GM19455 (cell line): ENCODE results near the gene ZNF528.

Source experiments
- ATAC-seq: cut with Tn5 transposase; IDR thresholded peaks from one replicate; pipeline ENCODE4 v1.9.1; 2021; ENCODE audit not compliant: unreplicated experiment

Gene ZNF528

DNA sequence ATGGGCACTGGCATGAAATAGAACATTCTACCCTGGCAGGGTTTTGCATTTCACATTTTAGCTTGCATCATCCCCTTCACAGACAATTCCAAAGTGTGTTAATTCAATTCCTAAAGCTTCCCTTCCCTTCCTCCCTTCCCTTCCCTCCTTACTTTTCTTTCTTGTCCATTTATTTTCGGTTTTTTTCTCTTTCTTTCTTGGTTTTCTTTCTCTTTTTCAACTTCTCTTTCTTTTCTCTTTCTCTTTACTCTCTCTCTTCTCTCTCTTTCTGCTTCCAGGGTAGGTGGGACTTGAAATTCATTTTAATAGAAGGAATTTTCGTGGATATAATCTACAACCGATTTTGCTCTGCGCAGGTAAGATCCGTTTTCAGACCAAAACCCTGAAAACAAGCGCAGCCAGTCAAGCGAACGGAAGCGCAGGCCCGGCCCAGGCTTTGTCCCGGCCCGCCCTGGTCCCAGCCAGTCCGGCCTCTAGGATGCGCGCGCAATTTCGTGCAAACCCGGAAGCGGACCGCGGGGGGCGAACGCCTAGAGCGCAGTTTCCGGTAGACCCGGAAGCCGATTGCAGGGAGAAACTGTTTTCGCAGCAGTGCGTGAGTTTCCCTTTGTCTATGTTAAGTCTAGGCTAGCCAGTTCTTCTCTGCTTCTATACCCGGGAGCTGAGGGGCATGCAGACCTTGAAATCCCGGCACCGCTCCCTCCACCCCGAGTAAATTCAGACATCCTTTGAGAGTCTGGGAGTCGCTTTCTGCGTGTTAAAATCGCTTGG, at the start of gene ZNF528:
TSS of gene ZNF528 (plus strand) at position 540 of the 771 bp plus-strand sequence. CDS start 4,165 bp downstream, outside the sequence.
- ATAC-seq: no peak

DNA sequence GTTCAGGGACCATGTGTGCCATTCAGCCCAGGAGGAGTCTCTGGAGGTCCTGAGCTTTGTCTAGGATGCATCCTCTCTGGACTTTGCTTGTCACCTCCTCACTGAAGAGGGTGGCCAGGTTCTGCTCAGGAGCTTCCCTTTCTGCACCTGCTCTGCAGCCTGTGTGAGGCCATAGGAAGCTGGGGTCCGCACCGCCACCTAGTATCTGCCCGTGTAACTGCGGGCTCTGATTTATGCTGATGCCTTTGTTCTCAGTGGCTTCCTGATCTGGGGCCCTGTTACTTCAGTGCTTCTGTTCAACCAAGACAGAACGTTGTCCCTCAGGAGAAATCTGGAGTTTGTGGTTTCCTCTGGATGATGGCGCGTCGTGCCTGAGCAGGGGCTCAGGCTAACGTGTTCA, 46.1 kb upstream of the ZNF528 start:
- ATAC-seq: no peak

DNA sequence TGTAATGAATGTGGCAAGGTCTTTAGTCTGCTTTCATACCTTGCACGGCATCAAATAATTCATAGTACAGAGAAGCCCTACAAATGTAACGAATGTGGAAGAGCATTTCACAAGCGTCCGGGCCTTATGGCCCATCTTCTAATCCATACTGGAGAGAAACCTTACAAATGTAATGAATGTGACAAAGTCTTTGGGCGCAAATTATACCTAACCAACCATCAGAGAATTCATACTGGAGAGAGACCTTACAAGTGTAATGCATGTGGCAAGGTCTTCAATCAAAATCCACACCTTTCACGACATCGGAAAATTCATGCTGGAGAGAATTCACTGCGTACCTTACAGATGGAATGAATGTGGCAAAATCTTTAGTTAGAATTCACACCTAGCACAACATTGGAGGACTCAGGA, 31.2 kb upstream of the ZNF528 start:
- no peak for ATAC-seq

DNA sequence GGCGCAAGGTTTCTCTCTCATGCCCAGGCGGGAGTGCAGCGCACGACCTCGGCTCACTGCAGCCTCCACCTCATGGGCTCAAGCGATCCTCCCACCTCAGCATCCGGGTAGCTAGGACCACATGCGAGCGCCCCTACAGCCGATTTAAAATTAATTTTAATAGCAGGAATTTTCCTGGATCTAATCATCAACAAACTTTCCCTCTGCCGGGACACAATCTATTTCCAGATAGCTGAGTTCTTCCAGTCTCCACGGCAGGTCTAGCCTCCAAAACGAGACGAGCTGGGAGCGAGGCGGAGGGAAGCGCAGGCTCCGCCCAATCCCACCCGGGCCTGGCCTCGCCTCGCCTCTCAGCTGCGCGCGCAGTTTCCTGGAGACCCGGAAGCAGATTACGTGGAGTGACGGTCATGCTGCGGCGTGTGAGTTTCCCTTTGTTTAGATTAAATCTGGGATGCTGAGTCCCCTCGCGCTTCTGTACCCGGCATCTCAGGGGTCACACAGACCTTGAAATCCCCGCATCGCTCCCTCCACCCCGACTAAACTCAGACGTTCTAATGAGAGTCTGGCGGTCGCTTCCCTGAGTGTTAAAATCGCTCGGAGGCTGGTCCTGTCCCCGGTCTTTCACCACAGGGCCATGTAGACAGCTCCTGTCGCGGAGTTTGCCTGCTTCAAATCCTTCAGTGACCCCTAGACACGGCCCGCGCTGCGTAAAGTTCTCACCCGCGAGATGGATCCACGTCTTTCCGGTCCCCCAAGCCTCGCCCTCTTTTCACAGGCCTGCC, 27.9 kb upstream of the ZNF528 start, which contains the start of gene ZNF880:
TSS of gene ZNF880 (plus strand) at position 365 of the 782 bp plus-strand sequence. CDS start at position 408, 43 bp downstream.
- ATAC-seq: no peak

DNA sequence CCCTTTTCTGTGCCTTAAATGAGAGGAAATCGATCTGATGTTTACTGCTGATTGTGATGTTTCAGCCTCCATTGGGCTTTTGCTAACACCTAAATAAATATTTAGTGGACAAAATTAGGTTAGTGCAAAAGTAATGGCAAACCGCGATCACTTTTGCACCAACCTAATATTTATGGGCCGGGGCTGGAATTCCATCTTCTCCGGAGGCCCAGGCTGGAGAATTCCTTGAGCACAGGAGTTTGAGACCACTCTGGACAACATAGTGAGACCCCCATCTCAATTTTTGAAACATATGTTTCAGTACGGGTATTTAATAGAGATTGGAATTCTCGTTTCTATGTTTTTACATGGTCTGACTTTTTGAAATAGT, 27.3 kb upstream of the ZNF528 start:
- no peak for ATAC-seq

DNA sequence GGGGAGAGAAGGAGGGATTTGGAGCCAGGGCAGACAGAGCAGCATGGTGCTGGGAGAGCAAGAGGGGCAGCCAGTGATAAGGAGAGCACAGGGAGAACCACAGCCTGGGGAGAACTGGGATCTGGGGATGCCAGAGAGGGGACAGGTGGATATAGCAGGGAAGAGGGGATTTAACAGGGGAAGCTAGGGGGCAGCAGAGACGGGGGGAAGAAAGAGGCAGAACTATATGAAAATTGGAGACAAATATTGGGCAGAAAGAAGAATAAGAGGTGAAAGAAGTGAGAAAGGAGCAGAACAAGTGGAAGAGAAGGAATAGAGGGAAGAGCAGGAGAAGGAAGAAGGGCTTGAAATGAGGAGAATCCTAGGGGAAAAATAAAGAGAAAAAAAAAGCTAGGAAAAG, 6.5 kb upstream of the ZNF528 start:
- no peak for ATAC-seq

DNA sequence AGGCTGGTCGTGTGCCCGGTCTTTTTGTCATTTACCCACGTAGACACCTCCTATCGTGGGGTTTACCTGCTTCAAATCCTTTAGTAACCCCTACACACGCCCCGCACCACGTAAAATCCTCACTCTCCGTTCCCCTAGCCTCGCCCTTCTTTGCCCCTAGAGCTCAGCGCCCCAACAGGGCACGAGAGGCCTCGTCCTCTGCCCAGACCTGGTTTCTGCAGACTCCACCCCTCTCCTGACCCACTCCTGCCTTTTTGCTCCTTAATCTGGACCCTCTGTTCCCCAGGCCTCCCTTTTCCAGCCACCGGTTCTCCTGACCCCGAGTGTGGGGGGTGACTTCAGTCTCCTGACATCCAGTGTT, 412 bp downstream of the ZNF528 start:
- ATAC-seq: no peak

DNA sequence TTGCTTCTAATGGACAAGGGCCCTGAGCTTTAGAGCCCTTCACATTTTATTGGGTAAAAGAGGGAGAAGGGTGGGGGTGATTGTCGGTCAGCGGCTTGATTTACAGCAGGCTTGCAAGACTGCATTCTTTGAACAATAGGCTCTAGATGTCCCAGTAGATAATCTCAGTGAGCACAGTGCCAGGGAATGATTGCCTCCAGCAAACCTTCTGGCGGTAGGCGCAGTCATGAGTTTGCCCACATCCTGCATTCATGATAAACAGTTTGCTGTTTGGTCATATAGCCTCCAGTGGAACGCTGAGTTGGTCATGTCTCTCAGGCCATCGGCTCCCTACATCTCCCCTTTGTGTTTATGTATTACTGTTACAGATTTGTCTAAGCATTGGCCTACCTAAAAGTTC, 12.6 kb downstream of the ZNF528 start:
- ATAC-seq: no peak

DNA sequence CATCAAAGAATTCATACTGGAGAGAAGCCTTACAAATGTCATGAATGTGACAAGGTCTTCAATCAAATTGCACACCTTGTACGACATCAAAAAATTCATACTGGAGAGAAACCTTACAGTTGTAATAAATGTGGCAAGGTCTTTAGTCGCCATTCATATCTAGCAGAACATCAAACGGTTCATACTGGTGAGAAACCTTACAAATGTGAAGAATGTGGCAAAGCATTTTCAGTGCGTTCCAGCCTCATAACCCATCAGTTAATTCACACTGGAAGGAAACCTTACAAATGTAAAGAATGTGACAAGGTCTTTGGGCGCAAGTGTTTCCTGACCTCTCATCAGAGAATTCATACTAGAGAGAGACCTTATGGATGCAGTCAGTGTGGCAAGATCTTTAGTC, 18.1 kb downstream of the ZNF528 start:
- ATAC-seq: no peak

DNA sequence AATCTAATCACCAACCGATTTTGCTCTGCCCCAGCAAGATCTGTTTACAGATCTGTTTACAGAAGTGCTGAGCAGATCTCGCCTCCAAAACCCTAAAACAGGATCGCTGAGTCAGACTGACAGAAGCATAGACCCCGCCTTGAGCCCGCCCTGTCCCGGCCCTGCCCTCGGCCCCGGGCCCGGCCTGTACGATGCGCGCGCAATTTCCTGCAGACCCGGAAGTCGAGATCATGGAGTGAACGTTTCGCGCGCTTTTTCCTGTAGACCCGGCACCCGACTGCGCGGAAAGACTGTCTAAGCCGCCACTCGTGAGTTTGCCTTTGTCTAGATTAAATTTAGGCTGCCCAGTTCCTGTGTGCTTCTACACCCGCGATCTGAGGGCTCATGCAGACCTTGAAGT, 31.3 kb downstream of the ZNF528 start, which contains the start of gene ZNF534:
TSS of gene ZNF534 (plus strand) at position 212 of the 400 bp plus-strand sequence. CDS start 2,327 bp downstream, outside the sequence.
- ATAC-seq: no peak

DNA sequence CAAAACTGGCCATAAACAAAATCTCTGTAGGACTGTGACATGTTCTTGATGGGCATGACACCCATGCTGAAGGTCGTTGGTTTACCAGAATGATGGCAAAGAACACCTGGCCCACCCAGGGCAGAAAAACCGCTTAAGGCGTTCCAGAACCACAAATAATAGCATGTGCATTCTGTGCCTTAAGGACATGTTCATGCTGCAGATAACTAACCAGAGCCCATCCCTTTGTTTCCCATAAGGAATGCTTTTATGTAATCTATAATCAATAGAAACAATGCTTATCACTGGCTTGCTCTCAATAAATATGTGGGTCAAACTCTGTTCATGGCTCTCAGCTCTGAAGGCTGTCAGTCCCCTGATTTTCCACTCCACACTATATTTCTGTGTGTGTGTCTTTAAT, 44.5 kb downstream of the ZNF528 start:
- no peak for ATAC-seq

DNA sequence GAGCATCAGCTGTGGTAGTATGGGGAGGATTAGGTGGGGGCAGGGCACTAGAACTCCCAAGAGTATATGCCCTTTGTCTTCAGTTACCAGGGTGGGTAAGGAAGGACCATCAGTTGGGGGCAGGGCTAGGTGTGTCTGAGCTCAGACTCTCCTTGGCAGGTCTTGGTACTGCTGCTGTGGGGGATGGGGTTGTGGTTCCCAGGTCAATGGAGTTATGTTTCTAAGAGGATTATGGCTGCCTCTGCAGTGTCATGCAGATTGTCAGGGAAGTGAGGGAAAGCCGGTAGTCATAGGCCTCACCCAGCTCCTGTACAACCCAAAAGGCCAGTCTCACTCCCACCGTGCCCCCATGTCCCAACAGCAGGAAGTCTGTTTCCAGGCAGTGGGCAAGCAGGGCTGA, 46.9 kb downstream of the ZNF528 start:
- ATAC-seq: no peak

DNA sequence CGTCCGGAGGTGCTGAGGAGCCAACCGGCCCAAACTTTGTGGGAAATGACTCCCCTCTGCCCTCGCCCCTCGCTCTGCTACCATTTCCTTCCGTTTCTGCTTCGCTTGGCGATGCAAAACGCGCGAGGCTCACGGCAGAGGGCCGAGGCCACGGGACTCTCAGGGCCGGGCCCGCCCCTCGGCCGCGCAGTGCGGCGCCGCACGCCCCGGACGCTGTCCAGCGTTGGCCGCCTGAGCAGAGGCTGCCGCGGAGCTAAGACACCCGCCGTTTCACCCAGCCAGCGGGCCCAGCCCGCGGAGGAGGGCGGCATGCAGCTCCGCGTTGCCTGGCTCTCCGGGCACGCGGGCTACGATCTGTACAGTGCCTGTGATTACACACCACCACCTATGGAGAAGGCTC, 53.6 kb downstream of the ZNF528 start:
- no peak for ATAC-seq

DNA sequence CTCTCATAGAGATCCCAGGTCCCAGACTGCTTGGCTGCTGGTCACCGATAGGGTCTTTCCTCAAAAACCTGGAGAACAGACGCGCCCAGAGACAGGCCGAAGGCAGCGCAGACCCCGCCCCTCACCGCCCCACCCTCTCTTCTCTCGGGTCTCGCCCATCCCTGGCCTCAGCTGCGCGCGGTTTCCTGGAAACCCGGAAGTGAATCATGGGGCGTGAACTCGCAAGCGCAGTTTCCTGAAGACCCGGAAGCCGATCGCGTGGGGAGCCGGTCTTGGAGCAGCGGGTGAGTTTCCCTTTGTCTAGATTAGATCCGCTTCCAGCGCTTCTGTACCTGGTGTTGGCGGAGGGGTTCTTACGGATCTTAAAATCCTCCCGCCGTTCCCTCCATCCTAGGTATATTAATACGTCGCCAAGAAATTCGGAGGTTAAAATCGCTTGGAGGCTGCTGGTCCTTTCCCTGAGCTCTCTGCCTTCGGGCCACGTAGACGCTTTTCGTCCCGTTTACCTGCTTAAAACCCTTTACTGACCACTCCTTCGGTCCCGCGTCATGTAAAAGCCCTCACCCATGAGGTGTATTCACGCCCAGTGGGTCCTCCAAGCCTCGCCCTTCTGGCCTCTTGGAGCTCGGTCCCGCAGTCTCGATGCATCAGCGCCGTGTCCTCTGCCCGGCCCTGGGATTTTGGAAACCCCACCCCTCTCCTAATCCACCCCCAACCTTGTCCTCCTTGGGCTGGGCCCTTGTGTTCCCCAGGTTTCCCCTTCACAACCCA, 55.9 kb downstream of the ZNF528 start, which contains the start of gene ZNF578:
TSS of gene ZNF578 (plus strand) at position 230 of the 771 bp plus-strand sequence. CDS start 48,293 bp downstream, outside the sequence.
- ATAC-seq: no peak

DNA sequence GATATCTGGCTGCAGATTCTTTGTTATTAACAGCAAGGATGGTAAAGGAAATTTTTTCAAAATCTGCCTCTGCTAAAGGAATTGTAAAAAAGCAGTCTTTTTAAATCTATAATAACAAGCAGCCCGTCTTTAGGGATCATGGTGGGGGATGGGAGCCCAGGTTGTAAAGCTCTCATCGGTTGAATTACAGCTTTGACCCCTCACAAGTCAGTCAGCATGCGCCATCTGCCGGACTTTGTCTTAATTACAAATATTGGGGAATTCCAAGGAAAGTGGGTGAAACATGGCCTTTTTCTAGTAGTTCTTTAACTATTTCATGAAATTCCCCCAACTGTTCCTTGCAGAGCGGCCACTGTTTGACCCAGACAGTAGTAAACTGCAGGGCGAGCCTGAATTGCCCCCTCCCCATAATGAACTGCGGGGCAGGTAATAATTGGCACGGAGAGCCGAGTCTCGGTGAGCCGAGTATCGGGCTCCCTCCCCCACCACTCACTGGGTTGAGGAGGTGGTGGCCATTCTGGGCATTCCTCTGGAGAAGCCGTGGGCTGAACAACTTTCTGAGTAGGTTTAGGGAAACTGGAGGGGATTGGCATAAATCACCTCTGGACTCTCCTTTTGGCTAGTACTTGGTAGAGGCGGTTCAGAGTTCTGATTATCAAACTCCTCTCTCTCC, 67.3 kb downstream of the ZNF528 start:
- no peak for ATAC-seq
